Activated naive CD8-positive, alpha-beta T cell (primary cell): ENCODE data around the gene HNRNPUL2.
"Not testable (repeated sequence)": the region's sequence is repeated elsewhere in the genome, so short reads cannot be mapped to it uniquely, and the experiment has no call there.

Experiments used
- H3K27ac Mint-ChIP-seq: one replicate; pipeline ENCODE4 v1.8.0; 2021; ENCODE audit warnings: mixed read lengths
- H3K27me3 Mint-ChIP-seq: one replicate; pipeline ENCODE4 v1.8.0; 2021; ENCODE audit warnings: mixed read lengths
- H3K36me3 Mint-ChIP-seq: one replicate; pipeline ENCODE4 v1.8.0; 2021; ENCODE audit warnings: mixed read lengths
- H3K4me1 Mint-ChIP-seq: one replicate; pipeline ENCODE4 v1.8.0; 2021; ENCODE audit warnings: low read depth, mixed read lengths
- H3K4me3 Mint-ChIP-seq: one replicate; pipeline ENCODE4 v1.8.0; 2021; ENCODE audit warnings: mild to moderate bottlenecking, mixed read lengths
- H3K9me3 Mint-ChIP-seq: one replicate; pipeline ENCODE4 v1.8.0; 2021; ENCODE audit warnings: low read depth, mixed read lengths

Gene HNRNPUL2

GRCh38 chr11:62747475-62748160, 20.4 kb upstream of the HNRNPUL2 start:
- Mint-ChIP-seq H3K4me1 (peaks cover 22% of the 10 kb centered on the region), H3K27me3 (no peaks in the 10 kb centered on the region), H3K36me3 (peaks cover 4% of the 10 kb centered on the region), H3K9me3 (no peaks in the 10 kb centered on the region), H3K27ac (peak overlapping the region; percentile 22), H3K4me3 (no peak overlapping the region)

- Mint-ChIP-seq H3K9me3 (no peaks in the 10 kb centered on the region), H3K27me3 (no peaks in the 10 kb centered on the region), H3K27ac (peak overlapping the region; percentile 34), H3K4me3 (no peak overlapping the region), H3K4me1 (peaks cover 7% of the 10 kb centered on the region), H3K36me3 (peaks cover 7% of the 10 kb centered on the region)
Observed at GRCh38 chr11:62737196-62737595, 9.9 kb upstream of the HNRNPUL2 start.

- H3K9me3 Mint-ChIP-seq = no peaks in the 10 kb centered on the region
- H3K27ac Mint-ChIP-seq = peak overlapping the region; percentile 79
- H3K4me3 Mint-ChIP-seq = no peak overlapping the region
- peaks cover 5% of the 10 kb centered on the region for H3K36me3 Mint-ChIP-seq
- no peaks in the 10 kb centered on the region for H3K27me3 Mint-ChIP-seq
- peaks cover 25% of the 10 kb centered on the region for H3K4me1 Mint-ChIP-seq
Observed at GRCh38 chr11:62732830-62733229, 5.6 kb upstream of the HNRNPUL2 start.

GRCh38 chr11:62730076-62730475, 2.8 kb upstream of the HNRNPUL2 start:
- H3K36me3 Mint-ChIP-seq = peaks cover 12% of the 10 kb centered on the region
- H3K27ac Mint-ChIP-seq = peak overlapping the region; percentile 22
- H3K4me3 Mint-ChIP-seq = peak overlapping the region; percentile 76
- not testable (repeated sequence) for H3K9me3 Mint-ChIP-seq, H3K27me3 Mint-ChIP-seq
- H3K4me1 Mint-ChIP-seq = peaks cover 33% of the 10 kb centered on the region

DNA sequence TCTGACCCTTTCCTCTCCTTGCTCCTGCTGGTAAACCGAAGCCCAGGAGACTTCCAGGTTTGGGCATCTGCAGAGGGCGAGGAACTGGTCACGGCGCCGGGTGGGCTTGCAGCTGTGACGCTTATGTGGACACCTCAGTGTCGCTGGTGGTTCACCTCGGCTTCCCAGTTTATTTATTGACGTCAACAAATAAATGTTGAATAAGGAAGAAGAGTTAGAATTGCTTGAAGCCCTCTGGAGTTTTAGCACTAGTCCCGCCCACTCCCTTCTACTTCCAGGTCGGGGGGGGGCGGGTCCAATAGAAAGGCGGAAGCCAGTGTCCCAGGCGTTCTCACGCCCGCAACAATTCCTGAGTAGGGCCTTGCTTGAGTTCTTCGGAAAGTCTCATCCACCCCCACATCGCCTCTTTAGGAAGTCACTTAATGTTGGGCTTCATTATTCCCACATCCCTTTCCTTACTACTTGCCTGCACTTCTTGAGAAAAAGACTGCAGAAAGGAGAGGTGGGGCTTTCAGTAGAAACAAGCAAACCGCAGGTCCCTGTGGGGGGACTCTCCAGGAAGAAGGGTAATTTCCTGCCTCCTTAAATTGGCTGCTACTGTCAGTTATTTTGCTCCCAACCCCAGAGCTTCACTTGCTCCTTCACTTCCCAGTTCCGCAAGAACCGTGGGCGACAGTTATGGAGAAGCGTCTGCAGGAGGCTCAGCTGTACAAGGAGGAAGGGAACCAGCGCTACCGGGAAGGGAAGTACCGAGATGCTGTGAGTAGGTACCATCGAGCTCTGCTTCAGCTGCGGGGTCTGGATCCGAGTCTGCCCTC, 1.1 kb upstream of the HNRNPUL2 start, which contains the start of gene TTC9C:
TTC9C (plus strand) TSS at position 316 of the 818 bp plus-strand sequence; CDS start at position 679, 363 bp downstream.
- Mint-ChIP-seq H3K9me3 (no peaks in the 10 kb centered on the region), H3K36me3 (peaks cover 19% of the 10 kb centered on the region), H3K27me3 (no peaks in the 10 kb centered on the region), H3K4me3 (peak within 1 kb of the TSS; percentile 96), H3K27ac (peak within 1 kb of the TSS; percentile 98), H3K4me1 (peaks cover 48% of the 10 kb centered on the region)

DNA sequence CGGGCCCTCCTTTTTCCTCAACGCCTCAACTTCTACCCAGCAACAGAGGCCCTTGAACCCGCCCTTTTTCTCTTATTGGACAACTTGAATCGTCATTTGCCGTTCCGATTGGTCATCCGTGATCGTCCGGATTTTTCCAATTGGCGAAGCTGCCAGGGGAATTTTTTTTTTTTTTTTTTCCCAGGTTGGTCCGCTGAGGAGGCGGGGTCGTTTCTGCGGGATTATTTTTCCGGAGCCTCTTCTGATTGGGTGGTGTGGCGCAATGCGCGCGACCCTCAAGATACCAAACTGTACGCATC, 564 bp upstream of the HNRNPUL2 start:
- H3K27ac Mint-ChIP-seq = peak overlapping the region; percentile 98
- no peaks in the 10 kb centered on the region for H3K27me3 Mint-ChIP-seq
- H3K4me1 Mint-ChIP-seq = peaks cover 46% of the 10 kb centered on the region
- H3K4me3 Mint-ChIP-seq = peak overlapping the region; percentile 96
- no peaks in the 10 kb centered on the region for H3K9me3 Mint-ChIP-seq
- peaks cover 15% of the 10 kb centered on the region for H3K36me3 Mint-ChIP-seq

DNA sequence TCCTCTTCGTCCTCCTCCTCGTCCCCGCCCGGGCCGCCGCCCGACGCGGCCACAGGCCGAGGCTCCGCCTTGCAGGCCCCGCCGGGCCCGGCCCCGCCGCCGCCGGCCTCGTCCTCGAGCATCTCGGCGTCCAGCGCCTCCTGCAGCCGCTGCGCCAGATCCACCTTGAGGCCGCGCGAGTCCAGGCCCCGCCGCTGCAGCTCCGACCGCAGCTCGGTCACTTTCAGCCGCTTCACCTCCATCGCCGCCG, 417 bp downstream of the HNRNPUL2 start:
- Mint-ChIP-seq H3K36me3 (peaks cover 20% of the 10 kb centered on the region), H3K9me3 (no peaks in the 10 kb centered on the region), H3K27ac (peak overlapping the region; percentile 98), H3K27me3 (no peaks in the 10 kb centered on the region), H3K4me3 (peak overlapping the region; percentile 96), H3K4me1 (peaks cover 54% of the 10 kb centered on the region)

- Mint-ChIP-seq H3K9me3 (no peaks in the 10 kb centered on the region), H3K27ac (peak overlapping the region; percentile 86), H3K4me1 (peaks cover 55% of the 10 kb centered on the region), H3K36me3 (peaks cover 20% of the 10 kb centered on the region), H3K27me3 (no peaks in the 10 kb centered on the region), H3K4me3 (peak overlapping the region; percentile 96)
Observed at GRCh38 chr11:62726156-62726914, 922 bp downstream of the HNRNPUL2 start.

- Mint-ChIP-seq H3K27me3 (no peaks in the 10 kb centered on the region), H3K4me3 (peak overlapping the region; percentile 96), H3K4me1 (peaks cover 56% of the 10 kb centered on the region), H3K27ac (peak overlapping the region; percentile 86), H3K9me3 (no peaks in the 10 kb centered on the region), H3K36me3 (peaks cover 20% of the 10 kb centered on the region)
Observed at GRCh38 chr11:62725646-62726045, 1.6 kb downstream of the HNRNPUL2 start.

DNA sequence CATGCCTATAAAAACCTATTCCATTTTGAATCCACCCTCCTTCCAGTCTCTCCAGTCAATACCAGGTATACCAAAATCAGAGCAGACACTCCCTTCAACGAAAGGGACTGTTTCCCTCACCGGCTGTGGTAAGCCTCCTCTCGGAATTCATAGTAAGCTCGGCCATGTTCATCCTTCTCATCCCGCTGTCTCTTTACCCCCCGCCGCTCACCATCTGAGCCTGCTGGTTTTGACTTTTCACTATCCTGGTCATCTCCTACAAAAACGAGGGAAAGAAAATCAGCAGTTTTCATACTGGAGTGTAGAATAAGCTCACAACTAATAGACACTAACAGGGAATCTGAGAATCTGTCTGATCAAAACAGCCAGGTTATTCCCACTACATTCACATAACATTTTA, 3.1 kb downstream of the HNRNPUL2 start:
- Mint-ChIP-seq H3K27me3 (no peaks in the 10 kb centered on the region), H3K9me3 (no peaks in the 10 kb centered on the region), H3K4me1 (peaks cover 58% of the 10 kb centered on the region), H3K36me3 (peaks cover 24% of the 10 kb centered on the region), H3K27ac (peak overlapping the region; percentile 62), H3K4me3 (peak overlapping the region; percentile 96)

DNA sequence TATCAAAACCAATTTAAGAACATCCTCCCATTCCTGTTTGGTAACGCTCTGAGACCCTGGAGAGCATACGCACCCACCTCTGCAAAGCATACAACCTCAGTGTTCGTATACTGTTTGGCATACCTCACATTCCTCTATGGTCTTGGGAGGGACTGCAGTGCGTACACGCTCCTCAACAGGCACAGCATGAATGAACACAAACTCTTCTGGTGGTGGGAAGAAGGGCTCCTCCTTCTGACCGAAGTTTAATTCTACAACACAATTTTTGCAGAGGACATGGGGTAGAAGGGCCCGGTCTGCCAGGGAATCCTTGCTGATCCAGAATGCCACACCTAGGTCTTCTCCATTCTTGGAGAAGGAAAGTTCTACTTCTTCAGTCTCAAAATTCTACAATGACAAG, 5.3 kb downstream of the HNRNPUL2 start:
- Mint-ChIP-seq H3K4me1 (peaks cover 61% of the 10 kb centered on the region), H3K27ac (peak overlapping the region; percentile 73), H3K36me3 (peaks cover 28% of the 10 kb centered on the region), H3K9me3 (no peaks in the 10 kb centered on the region), H3K4me3 (no peak overlapping the region), H3K27me3 (no peaks in the 10 kb centered on the region)

GRCh38 chr11:62719302-62719978, 7.8 kb downstream of the HNRNPUL2 start:
- Mint-ChIP-seq H3K27me3 (no peaks in the 10 kb centered on the region), H3K36me3 (peaks cover 24% of the 10 kb centered on the region), H3K9me3 (no peaks in the 10 kb centered on the region), H3K4me1 (peaks cover 58% of the 10 kb centered on the region), H3K27ac (peak overlapping the region; percentile 78), H3K4me3 (no peak overlapping the region)

DNA sequence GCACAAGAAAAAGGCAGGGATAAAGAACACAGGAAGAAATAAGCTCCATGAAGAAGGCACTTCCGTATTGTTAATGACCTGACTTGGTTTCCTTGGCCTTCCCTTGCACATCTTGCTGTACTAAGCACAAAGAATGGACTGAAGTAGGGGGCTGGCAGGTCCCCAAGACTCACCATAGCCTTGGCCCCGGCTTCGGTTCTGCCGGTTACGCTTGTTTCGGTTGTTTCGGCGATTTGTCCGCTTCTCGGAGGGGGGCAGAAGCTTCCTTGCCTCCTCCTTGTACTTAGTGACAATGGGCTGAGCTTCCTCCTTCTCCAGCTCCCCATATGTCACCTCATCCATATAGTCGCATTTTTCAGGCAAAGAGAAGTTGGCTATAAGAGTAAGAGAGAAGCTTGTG, 10.4 kb downstream of the HNRNPUL2 start:
- H3K27me3 Mint-ChIP-seq = no peaks in the 10 kb centered on the region
- H3K36me3 Mint-ChIP-seq = peaks cover 22% of the 10 kb centered on the region
- H3K4me3 Mint-ChIP-seq = no peak overlapping the region
- H3K4me1 Mint-ChIP-seq = peaks cover 55% of the 10 kb centered on the region
- no peaks in the 10 kb centered on the region for H3K9me3 Mint-ChIP-seq
- H3K27ac Mint-ChIP-seq = peak overlapping the region; percentile 64

- H3K9me3 Mint-ChIP-seq = no peaks in the 10 kb centered on the region
- H3K27me3 Mint-ChIP-seq = no peaks in the 10 kb centered on the region
- peaks cover 51% of the 10 kb centered on the region for H3K4me1 Mint-ChIP-seq
- peaks cover 22% of the 10 kb centered on the region for H3K36me3 Mint-ChIP-seq
- H3K4me3 Mint-ChIP-seq = no peak overlapping the region
- H3K27ac Mint-ChIP-seq = peak overlapping the region; percentile 75
Observed at GRCh38 chr11:62716206-62716605, 11.1 kb downstream of the HNRNPUL2 start.
